ENCODE data around the gene DPP9. TPM values are rescaled to one million over a fixed set of nuclear protein-coding genes. Genes with fewer than 3 reads are reported as not detected.

The DPP9 gene
- total RNA-seq, 2 donors from 2014 or later, result 36.8 to 48.8 TPM

DNA sequence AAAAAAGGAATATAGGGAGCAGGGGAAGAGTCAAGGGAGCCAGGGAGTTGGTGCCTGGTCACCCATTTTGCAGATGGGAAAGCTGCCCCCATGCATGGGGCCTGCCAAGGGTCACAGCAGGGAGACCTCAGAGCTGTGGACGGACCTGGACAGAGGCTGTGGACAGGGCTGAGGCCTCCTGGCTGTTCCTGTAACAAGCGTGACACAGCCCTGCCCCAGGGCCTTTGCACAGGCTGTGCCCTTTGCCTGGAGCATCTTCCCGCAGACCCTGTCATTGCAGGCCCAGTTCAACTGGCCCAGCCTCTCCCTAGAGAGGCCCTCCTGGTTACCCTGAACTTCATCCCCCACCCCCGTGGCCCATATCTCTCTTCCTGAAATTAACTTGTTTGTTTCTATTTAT is 77.9 kb downstream of the DPP9 start:
- no peak for DNase-seq
- WGBS, 2 experiments (ENCODE audit: insufficient coverage in 1 of 2, insufficient read length in 1 of 2), result 93 to 98% methylated on average over 2 to 4 of the region's 4 CpGs

DNA sequence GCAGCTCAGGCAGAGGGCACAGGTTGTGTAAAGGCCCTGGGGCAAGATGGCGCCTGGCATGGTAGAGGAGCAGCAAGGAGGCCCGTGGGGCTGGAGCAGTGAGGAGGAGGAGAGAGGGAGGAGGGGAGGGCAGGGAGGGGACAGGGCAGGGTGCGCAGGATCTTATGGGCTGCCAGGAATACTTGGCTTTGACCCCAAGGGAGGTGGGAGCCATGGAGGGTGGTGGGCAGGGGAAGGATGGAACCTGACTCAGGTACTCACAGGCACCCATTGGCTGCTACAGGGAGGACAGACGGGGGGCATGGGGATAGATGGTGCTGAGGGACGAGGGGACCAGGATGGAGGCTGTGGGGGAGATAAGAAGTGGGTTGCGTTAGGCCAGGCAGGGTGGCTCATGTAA is 81.0 kb downstream of the DPP9 start:
- Mint-ChIP-seq H3K4me1 (peaks cover 5% of the 10 kb centered on the region), H3K9me3 (no peaks in the 10 kb centered on the region), H3K27me3 (ENCODE audit: insufficient read depth) (peaks cover 2% of the 10 kb centered on the region), H3K36me3 (ENCODE audit: low read depth) (peaks cover 13% of the 10 kb centered on the region), H3K4me3 (no peak overlapping the region), H3K27ac (no peak overlapping the region)
- Histone ChIP-seq H3K4me1 (ENCODE audit: control insufficient read depth, insufficient read depth, low read length) (peaks cover 5% of the 10 kb centered on the region), H3K9me3 (ENCODE audit: control insufficient read depth, low read length) (no peaks in the 10 kb centered on the region), H3K36me3 (ENCODE audit: control insufficient read depth, insufficient read depth, low read length) (peaks cover 3% of the 10 kb centered on the region), H3K27ac (ENCODE audit: low read depth, low read length) (no peak overlapping the region), H3K4me3 (ENCODE audit: low read length) (no peak overlapping the region), H3K9ac (ENCODE audit: extremely low read depth, low read length, poor library complexity, severe bottlenecking) (no peak overlapping the region), H3K27me3 (ENCODE audit: control insufficient read depth, insufficient read depth, low read length, poor library complexity, severe bottlenecking) (no peaks in the 10 kb centered on the region)
- 92 to 94% methylated on average over 4 to 6 of the region's 6 CpGs for WGBS, 2 experiments (ENCODE audit: insufficient coverage in 1 of 2, insufficient read length in 1 of 2)
- no peak for DNase-seq
- TF ChIP-seq, protein P1, sequence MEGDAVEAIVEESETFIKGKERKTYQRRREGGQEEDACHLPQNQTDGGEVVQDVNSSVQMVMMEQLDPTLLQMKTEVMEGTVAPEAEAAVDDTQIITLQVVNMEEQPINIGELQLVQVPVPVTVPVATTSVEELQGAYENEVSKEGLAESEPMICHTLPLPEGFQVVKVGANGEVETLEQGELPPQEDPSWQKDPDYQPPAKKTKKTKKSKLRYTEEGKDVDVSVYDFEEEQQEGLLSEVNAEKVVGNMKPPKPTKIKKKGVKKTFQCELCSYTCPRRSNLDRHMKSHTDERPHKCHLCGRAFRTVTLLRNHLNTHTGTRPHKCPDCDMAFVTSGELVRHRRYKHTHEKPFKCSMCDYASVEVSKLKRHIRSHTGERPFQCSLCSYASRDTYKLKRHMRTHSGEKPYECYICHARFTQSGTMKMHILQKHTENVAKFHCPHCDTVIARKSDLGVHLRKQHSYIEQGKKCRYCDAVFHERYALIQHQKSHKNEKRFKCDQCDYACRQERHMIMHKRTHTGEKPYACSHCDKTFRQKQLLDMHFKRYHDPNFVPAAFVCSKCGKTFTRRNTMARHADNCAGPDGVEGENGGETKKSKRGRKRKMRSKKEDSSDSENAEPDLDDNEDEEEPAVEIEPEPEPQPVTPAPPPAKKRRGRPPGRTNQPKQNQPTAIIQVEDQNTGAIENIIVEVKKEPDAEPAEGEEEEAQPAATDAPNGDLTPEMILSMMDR (conservative IDR thresholded peaks at IDR 0.05), result no peak

More for the DNA sequence above, 77.9 kb downstream of the DPP9 start:
- Histone ChIP-seq H3K4me3 (ENCODE audit: low read length) (no peak overlapping the region), H3K27ac (ENCODE audit: low read depth, low read length) (no peak overlapping the region), H3K4me1 (ENCODE audit: control insufficient read depth, insufficient read depth, low read length) (peaks cover under 1% of the 10 kb centered on the region), H3K27me3 (ENCODE audit: control insufficient read depth, insufficient read depth, low read length, poor library complexity, severe bottlenecking) (no peaks in the 10 kb centered on the region), H3K36me3 (ENCODE audit: control insufficient read depth, insufficient read depth, low read length) (peaks cover 3% of the 10 kb centered on the region), H3K9me3 (ENCODE audit: control insufficient read depth, low read length) (no peaks in the 10 kb centered on the region), H3K9ac (ENCODE audit: extremely low read depth, low read length, poor library complexity, severe bottlenecking) (no peak overlapping the region)
- Mint-ChIP-seq H3K27me3 (ENCODE audit: insufficient read depth) (no peaks in the 10 kb centered on the region), H3K4me3 (no peak overlapping the region), H3K4me1 (no peaks in the 10 kb centered on the region), H3K36me3 (ENCODE audit: low read depth) (peaks cover 17% of the 10 kb centered on the region), H3K27ac (no peak overlapping the region), H3K9me3 (no peaks in the 10 kb centered on the region)
- TF ChIP-seq, protein P1 (conservative IDR thresholded peaks at IDR 0.05), result no peak

DNA sequence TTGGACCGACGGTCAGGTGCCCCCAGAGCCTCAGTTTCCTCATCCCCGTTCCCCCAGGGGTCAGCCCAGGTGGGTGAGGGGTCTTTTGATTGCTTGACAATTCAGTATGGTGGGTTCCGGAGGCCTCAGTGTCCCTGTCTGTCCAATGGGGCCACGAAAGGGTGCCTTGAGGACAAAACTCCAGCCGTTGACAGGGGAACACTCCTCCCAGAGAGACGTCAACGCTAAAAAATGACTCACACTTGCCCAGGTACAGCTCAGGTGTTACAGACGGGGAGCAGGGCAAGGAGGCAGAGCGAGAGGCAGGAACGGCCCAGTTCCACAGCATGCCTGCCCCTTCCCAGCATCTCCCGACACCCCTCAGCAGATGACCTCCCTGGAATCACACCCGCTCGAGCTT is 82.5 kb downstream of the DPP9 start:
- H3K9ac ChIP-seq (ENCODE audit: extremely low read depth, low read length, poor library complexity, severe bottlenecking), result no peak overlapping the region
- peaks cover 5% of the 10 kb centered on the region for H3K4me1 ChIP-seq (ENCODE audit: control insufficient read depth, insufficient read depth, low read length)
- Mint-ChIP-seq H3K36me3 (ENCODE audit: low read depth) (peaks cover 6% of the 10 kb centered on the region), H3K9me3 (no peaks in the 10 kb centered on the region), H3K27me3 (ENCODE audit: insufficient read depth) (peaks cover 13% of the 10 kb centered on the region), H3K4me1 (peaks cover 5% of the 10 kb centered on the region), H3K27ac (no peak overlapping the region), H3K4me3 (no peak overlapping the region)
- H3K4me3 ChIP-seq (ENCODE audit: low read length), result no peak overlapping the region
- peaks cover 3% of the 10 kb centered on the region for H3K27me3 ChIP-seq (ENCODE audit: control insufficient read depth, insufficient read depth, low read length, poor library complexity, severe bottlenecking)
- WGBS, 2 experiments (ENCODE audit: insufficient coverage in 1 of 2, insufficient read length in 1 of 2), result 85 to 93% methylated on average over 9 to 14 of the region's 14 CpGs
- H3K27ac ChIP-seq (ENCODE audit: low read depth, low read length), result no peak overlapping the region
- DNase-seq, result no peak
- peaks cover 3% of the 10 kb centered on the region for H3K36me3 ChIP-seq (ENCODE audit: control insufficient read depth, insufficient read depth, low read length)
- no peaks in the 10 kb centered on the region for H3K9me3 ChIP-seq (ENCODE audit: control insufficient read depth, low read length)
- TF ChIP-seq, protein P1 (conservative IDR thresholded peaks at IDR 0.05), result no peak
